ENCODE measurements around the gene FOXJ3.

The FOXJ3 gene

DNA sequence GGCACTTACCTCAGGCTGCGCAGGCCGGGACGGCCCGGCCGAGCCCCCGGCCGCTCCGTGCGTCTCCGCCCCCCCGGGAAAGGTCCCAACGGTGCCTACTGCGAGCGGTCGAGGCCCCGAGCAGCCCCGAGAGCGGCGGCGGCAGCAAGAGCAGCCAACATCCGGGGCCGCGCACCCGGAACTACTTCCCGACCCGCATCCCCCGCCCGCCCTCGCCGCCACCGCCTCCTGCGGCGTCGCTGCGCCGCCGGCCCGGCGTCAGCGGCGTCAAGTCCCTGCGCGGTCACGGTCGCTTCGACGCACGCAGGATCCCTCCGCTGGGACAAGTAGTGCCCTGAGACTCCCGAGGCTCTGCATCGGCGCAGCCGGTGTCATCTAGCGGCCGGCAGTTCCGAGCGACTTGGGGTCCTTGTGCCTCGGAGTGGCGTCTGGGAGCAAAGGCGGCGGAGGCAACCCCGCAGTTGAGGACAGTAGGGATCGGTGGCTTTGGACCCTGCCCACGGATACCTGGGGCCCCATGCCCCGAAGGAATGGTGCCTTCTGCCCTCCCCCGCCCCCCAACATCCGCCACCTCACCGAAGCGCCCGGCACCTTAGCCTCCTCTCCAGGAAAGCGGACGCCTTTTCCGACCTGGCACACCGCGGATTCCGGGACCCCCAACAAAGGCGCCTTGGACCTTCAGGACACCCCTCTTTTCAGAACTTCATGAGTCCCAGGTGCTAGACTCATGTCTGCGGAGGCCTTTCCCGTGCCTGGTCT, at the start of gene FOXJ3:
FOXJ3 (minus strand) TSS at position 186 of the 759 bp plus-strand sequence. CDS start 24,142 bp downstream, outside the sequence.
- peak; percentile 99 for DNase-seq (ENCODE audit: low read depth, low spot score)
- Histone ChIP-seq H3K9ac (ENCODE audit: insufficient read length, low read depth) (peak within 1 kb of the TSS; percentile 93), H3K4me1 (ENCODE audit: insufficient read depth, insufficient read length) (no peaks in the 10 kb centered on the region), H3K4me3 (ENCODE audit: insufficient read length, low read depth) (peak within 1 kb of the TSS; percentile 90), H3K9me3 (ENCODE audit: insufficient read depth, low read length) (no peaks in the 10 kb centered on the region), H3K27me3 (ENCODE audit: insufficient read depth, insufficient read length) (no peaks in the 10 kb centered on the region), H3K36me3 (ENCODE audit: insufficient read depth, insufficient read length, low read length) (no peaks in the 10 kb centered on the region)
- TF ChIP-seq YY1 (IDR thresholded peaks at IDR 0.05; ENCODE audit: insufficient read depth, insufficient read length) (peak; percentile 30), SUZ12 (IDR thresholded peaks at IDR 0.05; ENCODE audit: extremely low read depth, insufficient read depth, insufficient read length) (no peak)

DNA sequence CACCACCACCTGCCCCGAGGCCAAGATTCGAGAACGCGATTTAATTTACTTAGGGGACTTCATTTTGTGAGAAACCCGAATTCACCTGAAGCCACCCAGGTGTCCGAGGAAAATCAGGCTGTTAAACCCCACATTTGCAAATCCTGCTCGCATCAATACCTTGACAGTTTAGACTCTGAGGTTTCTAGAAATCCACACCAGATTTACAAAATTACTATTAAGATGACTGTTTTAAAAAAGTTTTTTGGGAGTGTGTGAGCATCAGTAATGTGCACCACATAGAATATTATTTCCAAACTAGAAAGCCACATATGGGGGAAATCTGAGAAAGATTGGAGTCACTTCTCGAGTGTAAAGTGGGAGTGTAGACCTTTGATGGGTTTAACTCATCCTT, 46.2 kb upstream of the FOXJ3 start:
- Histone ChIP-seq H3K9me3 (ENCODE audit: insufficient read depth, low read length) (no peaks in the 10 kb centered on the region), H3K27me3 (ENCODE audit: insufficient read depth, insufficient read length) (peaks cover 36% of the 10 kb centered on the region), H3K36me3 (ENCODE audit: insufficient read depth, insufficient read length, low read length) (no peaks in the 10 kb centered on the region), H3K4me3 (ENCODE audit: insufficient read length, low read depth) (peak overlapping the region; percentile 77), H3K9ac (ENCODE audit: insufficient read length, low read depth) (peak overlapping the region; percentile 77), H3K4me1 (ENCODE audit: insufficient read depth, insufficient read length) (no peaks in the 10 kb centered on the region)
- DNase-seq (ENCODE audit: low read depth, low spot score), result no peak
- TF ChIP-seq ZNF274 (IDR thresholded peaks at IDR 0.05; ENCODE audit: low read depth, low read length) (no peak), SUZ12 (IDR thresholded peaks at IDR 0.05; ENCODE audit: extremely low read depth, insufficient read depth, insufficient read length) (no peak), YY1 (IDR thresholded peaks at IDR 0.05; ENCODE audit: insufficient read depth, insufficient read length) (no peak)

DNA sequence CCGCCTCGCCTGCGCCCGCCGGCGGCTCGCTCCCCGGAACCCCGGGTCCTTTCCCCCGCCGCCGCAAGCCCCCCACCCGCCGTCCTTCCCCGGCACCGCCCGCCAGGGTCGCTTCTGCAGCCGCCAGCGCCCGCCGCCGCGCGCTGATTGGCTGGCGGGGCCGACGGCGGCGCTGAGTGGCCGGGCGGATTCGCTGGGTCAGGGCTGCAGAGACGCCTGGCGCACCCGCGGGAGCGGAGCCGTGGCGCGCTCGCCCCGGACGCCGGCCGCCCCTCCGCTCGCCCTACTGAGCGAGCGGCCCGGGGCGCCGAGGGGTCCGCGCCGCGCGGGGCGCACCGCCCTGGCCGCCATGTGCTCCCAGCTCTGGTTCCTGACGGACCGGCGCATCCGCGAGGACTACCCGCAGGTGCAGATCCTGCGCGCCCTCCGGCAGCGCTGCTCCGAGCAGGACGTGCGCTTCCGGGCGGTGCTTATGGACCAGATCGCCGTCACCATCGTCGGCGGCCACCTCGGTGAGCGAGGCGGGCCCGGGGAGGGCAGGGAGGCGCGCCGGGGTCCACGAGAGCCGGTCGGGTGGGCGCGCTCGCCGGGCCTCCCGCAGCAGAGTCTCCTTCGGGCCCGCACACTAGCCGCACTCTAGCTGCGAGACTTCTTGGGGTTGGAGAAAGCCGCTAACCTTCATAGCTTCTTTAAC, 45.7 kb upstream of the FOXJ3 start, which contains the start of gene RIMKLA:
RIMKLA (plus strand) TSS at position 207 of the 694 bp plus-strand sequence; CDS start at position 350, 143 bp downstream.
- Histone ChIP-seq H3K4me1 (ENCODE audit: insufficient read depth, insufficient read length) (no peaks in the 10 kb centered on the region), H3K4me3 (ENCODE audit: insufficient read length, low read depth) (peak within 1 kb of the TSS; percentile 77), H3K36me3 (ENCODE audit: insufficient read depth, insufficient read length, low read length) (no peaks in the 10 kb centered on the region), H3K9me3 (ENCODE audit: insufficient read depth, low read length) (no peaks in the 10 kb centered on the region), H3K27me3 (ENCODE audit: insufficient read depth, insufficient read length) (peaks cover 36% of the 10 kb centered on the region), H3K9ac (ENCODE audit: insufficient read length, low read depth) (peak within 1 kb of the TSS; percentile 77)
- peak; percentile 57 for DNase-seq (ENCODE audit: low read depth, low spot score)
- TF ChIP-seq SUZ12 (IDR thresholded peaks at IDR 0.05; ENCODE audit: extremely low read depth, insufficient read depth, insufficient read length) (no peak), ZNF274 (IDR thresholded peaks at IDR 0.05; ENCODE audit: low read depth, low read length) (no peak), YY1 (IDR thresholded peaks at IDR 0.05; ENCODE audit: insufficient read depth, insufficient read length) (no peak)

DNA sequence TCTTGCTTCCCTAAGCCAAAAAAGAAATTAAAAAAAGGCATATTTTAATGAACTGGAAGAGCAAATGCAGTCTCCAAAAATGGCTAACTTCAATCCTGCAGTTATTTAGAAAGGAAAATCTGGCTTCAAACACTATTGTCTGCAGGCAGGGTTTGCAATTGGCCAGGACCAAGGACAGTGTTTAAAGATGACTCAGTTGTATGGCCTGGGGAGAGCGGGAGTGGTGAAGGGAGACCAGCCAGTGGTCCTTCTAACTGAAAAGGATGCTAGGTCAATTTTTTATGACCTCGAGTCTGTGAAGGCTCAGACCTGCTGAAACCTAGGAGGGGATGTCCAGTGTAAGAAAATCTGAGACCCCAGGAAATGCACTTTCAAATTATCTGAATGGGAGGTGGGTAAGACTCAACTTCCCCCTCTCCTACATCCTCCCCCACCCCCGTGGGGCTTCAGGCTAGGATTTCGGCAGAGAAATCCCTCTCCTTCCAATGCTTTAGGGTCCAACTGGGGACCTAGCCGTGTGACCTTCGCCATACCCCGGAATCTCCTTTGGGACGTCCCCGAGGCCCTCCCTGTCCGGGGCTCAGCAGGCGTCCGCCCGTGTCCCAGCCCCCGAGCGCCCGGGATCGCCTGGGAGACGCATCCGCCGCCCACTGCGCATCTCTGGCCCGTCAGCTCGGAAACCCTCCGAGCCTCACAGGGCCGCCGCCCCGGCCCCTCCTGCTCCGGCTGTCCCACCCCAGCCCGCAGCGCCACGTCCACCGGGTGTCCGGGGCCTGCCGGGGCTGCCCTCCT, 45.0 kb upstream of the FOXJ3 start:
- H3K4me1 ChIP-seq (ENCODE audit: insufficient read depth, insufficient read length), result no peaks in the 10 kb centered on the region
- no peak for DNase-seq (ENCODE audit: low read depth, low spot score)

DNA sequence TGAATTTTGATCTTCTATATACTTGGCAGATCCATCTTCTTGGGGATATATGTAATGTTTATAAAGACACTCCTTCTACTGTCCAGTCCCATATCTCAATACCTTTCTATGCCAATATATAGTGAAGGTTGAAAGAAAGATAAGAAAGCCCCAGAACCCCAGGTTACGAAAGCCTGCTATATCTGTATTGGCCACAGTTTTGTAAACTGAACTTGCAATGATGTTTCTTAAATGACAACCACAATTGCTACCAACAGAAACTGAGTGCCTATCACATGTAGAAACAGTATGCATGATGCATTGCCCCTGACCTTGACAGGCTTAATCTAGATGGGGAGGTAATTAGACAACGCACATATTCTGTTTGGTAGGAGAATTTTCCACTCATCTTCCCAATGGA, 37.8 kb upstream of the FOXJ3 start:
- H3K4me1 ChIP-seq (ENCODE audit: insufficient read depth, insufficient read length), result no peaks in the 10 kb centered on the region
- TF ChIP-seq YY1 (IDR thresholded peaks at IDR 0.05; ENCODE audit: insufficient read depth, insufficient read length) (no peak), SUZ12 (IDR thresholded peaks at IDR 0.05; ENCODE audit: extremely low read depth, insufficient read depth, insufficient read length) (no peak), ZNF274 (IDR thresholded peaks at IDR 0.05; ENCODE audit: low read depth, low read length) (no peak)
- no peaks in the 10 kb centered on the region for H3K36me3 ChIP-seq (ENCODE audit: insufficient read depth, insufficient read length, low read length)
- peaks cover 12% of the 10 kb centered on the region; the same call in 1 of the 2 replicates for H3K9me3 ChIP-seq (ENCODE audit: insufficient read depth, low read length)
- no peak for DNase-seq (ENCODE audit: low read depth, low spot score)
- no peak overlapping the region for H3K9ac ChIP-seq (ENCODE audit: insufficient read length, low read depth)
- H3K27me3 ChIP-seq (ENCODE audit: insufficient read depth, insufficient read length), result no peaks in the 10 kb centered on the region
- H3K4me3 ChIP-seq (ENCODE audit: insufficient read length, low read depth), result no peak overlapping the region

More for the DNA sequence above, 45.0 kb upstream of the FOXJ3 start:
- peak overlapping the region; percentile 77 for H3K4me3 ChIP-seq (ENCODE audit: insufficient read length, low read depth)
- H3K36me3 ChIP-seq (ENCODE audit: insufficient read depth, insufficient read length, low read length), result no peaks in the 10 kb centered on the region
- TF ChIP-seq YY1 (IDR thresholded peaks at IDR 0.05; ENCODE audit: insufficient read depth, insufficient read length), result no peak
- TF ChIP-seq ZNF274 (IDR thresholded peaks at IDR 0.05; ENCODE audit: low read depth, low read length), result no peak
- TF ChIP-seq SUZ12 (IDR thresholded peaks at IDR 0.05; ENCODE audit: extremely low read depth, insufficient read depth, insufficient read length), result no peak
- peaks cover 36% of the 10 kb centered on the region for H3K27me3 ChIP-seq (ENCODE audit: insufficient read depth, insufficient read length)
- peak overlapping the region; percentile 54 for H3K9ac ChIP-seq (ENCODE audit: insufficient read length, low read depth)
- no peaks in the 10 kb centered on the region for H3K9me3 ChIP-seq (ENCODE audit: insufficient read depth, low read length)

DNA sequence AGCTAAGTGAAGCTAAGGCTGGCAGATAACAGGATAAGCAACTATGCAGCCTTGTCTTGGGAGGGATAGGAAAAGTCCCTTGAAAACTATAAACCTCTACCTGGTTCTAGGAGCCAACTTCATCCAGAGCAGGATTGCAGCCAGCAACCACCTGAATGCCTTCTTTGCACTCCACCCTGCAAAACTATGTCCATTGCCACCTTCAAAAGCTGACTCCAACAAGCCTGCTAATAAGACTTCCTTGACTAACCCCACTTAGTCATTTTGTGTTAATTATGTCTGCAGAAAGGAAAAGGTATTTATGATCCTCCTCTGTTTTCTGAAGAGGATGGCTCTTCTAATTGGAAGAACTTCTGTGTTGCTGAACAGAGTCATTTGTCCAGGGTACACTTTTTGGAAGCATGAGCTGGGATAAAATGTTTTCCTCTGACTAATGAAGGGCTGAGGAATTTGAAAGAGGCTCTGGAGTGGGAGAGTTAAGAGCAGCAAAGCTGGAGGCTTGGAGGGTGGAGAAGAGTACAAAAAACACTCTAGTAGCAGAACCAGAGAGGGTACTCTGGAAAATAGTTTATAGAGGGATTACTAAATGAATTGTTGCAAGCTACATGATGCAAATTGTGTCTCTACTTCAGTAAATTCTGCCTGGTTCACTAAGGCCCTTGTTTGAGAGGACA, 36.0 kb upstream of the FOXJ3 start:
- no peaks in the 10 kb centered on the region for H3K27me3 ChIP-seq (ENCODE audit: insufficient read depth, insufficient read length)
- peaks cover 12% of the 10 kb centered on the region; the same call in 1 of the 2 replicates for H3K9me3 ChIP-seq (ENCODE audit: insufficient read depth, low read length)
- TF ChIP-seq SUZ12 (IDR thresholded peaks at IDR 0.05; ENCODE audit: extremely low read depth, insufficient read depth, insufficient read length), result no peak
- DNase-seq (ENCODE audit: low read depth, low spot score), result no peak
- H3K9ac ChIP-seq (ENCODE audit: insufficient read length, low read depth), result no peak overlapping the region
- no peak overlapping the region for H3K4me3 ChIP-seq (ENCODE audit: insufficient read length, low read depth)
- no peaks in the 10 kb centered on the region for H3K36me3 ChIP-seq (ENCODE audit: insufficient read depth, insufficient read length, low read length)
- no peaks in the 10 kb centered on the region for H3K4me1 ChIP-seq (ENCODE audit: insufficient read depth, insufficient read length)
